Measurements from ENCODE around the gene BICC1. TPM values are rescaled to one million over a fixed set of nuclear protein-coding genes. Genes with fewer than 3 reads are reported as not detected.

The BICC1 gene
- total and polyA plus RNA-seq, 2 donors (not counting 1 experiment from before 2014, with no cell fraction given) = not detected

- no peak overlapping the region for H3K27ac Mint-ChIP-seq
- no peak overlapping the region for H3K4me2 ChIP-seq (replicated peaks; ENCODE audit: low read depth, low read length, poor library complexity, severe bottlenecking)
- H3K4me1 Mint-ChIP-seq = no peaks in the 10 kb centered on the region
- H3K79me2 ChIP-seq (ENCODE audit: control insufficient read depth, insufficient read depth, low read length) = no peaks in the 10 kb centered on the region
- POLR2A ChIA-PET = no interaction called here
- DNase-seq = no peak
- H3K4me3 Mint-ChIP-seq = no peak overlapping the region
- H2AFZ ChIP-seq (ENCODE audit: insufficient read depth, low read depth, low read length, poor library complexity, severe bottlenecking) = no peak overlapping the region
- no peak overlapping the region for H3K4me3 ChIP-seq (ENCODE audit: control extremely low read depth in 1 of 5, extremely low read depth in 1 of 5, insufficient read depth in 1 of 5, low read depth in 2 of 5, low read length in 4 of 5)
- H3K4me1 ChIP-seq (ENCODE audit: control insufficient read depth in 2 of 2, insufficient read depth in 2 of 2, low read length in 2 of 2) = no peaks in the 10 kb centered on the region
- no peak overlapping the region for H3K9ac ChIP-seq (ENCODE audit: low read length)
- no peaks in the 10 kb centered on the region for H4K20me1 ChIP-seq (ENCODE audit: control insufficient read depth, insufficient read depth, low read length, poor library complexity, severe bottlenecking)
- no peak overlapping the region for H3K27ac ChIP-seq (ENCODE audit: low read length in 2 of 2)
- ATAC-seq (ENCODE audit: low read depth) = no peak
- TF ChIP-seq EZH2 (IDR thresholded peaks at IDR 0.05; ENCODE audit: borderline replicate concordance, insufficient read depth, low read depth, low read length, poor library complexity, severe bottlenecking) (no peak), CTCF (IDR thresholded peaks at IDR 0.05) (no peak)
- H3K36me3 ChIP-seq (replicated peaks in 1 of 2; ENCODE audit: control extremely low read depth in 1 of 2, control insufficient read depth in 1 of 2, extremely low read depth in 1 of 2, insufficient read depth in 2 of 2, low read length in 1 of 2) = no peaks in the 10 kb centered on the region
- intact Hi-C loops (cut with micrococcal nuclease) = no loop called here
- 90% methylated on average over 2 of the region's 8 CpGs for WGBS (ENCODE audit: insufficient coverage)
- no peaks in the 10 kb centered on the region for H3K27me3 ChIP-seq (replicated peaks in 1 of 4; ENCODE audit: control extremely low read depth in 1 of 4, control insufficient read depth in 3 of 4, insufficient read depth in 4 of 4, low read length in 3 of 4)
- CTCF ChIA-PET = no interaction called here
- no peaks in the 10 kb centered on the region for H3K27me3 Mint-ChIP-seq
- no peaks in the 10 kb centered on the region for H3K9me3 ChIP-seq (ENCODE audit: control extremely low read depth in 1 of 3, control insufficient read depth in 2 of 3, insufficient read depth in 1 of 3, low read length in 2 of 3)
- no peaks in the 10 kb centered on the region for H3K9me3 Mint-ChIP-seq (ENCODE audit: insufficient read depth)
Measured at GRCh38 chr10:58868736-58869435, 356.2 kb downstream of the BICC1 start.

- no peak for DNase-seq
- no peak overlapping the region for H3K4me3 ChIP-seq (ENCODE audit: control extremely low read depth in 1 of 5, extremely low read depth in 1 of 5, insufficient read depth in 1 of 5, low read depth in 2 of 5, low read length in 4 of 5)
- H3K9ac ChIP-seq (ENCODE audit: low read length) = no peak overlapping the region
- intact Hi-C loops (cut with micrococcal nuclease) = no loop called here
- no peak for TF ChIP-seq EZH2 (IDR thresholded peaks at IDR 0.05; ENCODE audit: borderline replicate concordance, insufficient read depth, low read depth, low read length, poor library complexity, severe bottlenecking)
- TF ChIP-seq CTCF (IDR thresholded peaks at IDR 0.05) = no peak
- CTCF ChIA-PET = no interaction called here
- POLR2A ChIA-PET = no interaction called here
- no peaks in the 10 kb centered on the region for H3K79me2 ChIP-seq (ENCODE audit: control insufficient read depth, insufficient read depth, low read length)
- Mint-ChIP-seq H3K27ac (no peak overlapping the region), H3K9me3 (ENCODE audit: insufficient read depth) (no peaks in the 10 kb centered on the region), H3K4me3 (no peak overlapping the region), H3K4me1 (no peaks in the 10 kb centered on the region), H3K27me3 (no peaks in the 10 kb centered on the region)
- H3K27me3 ChIP-seq (replicated peaks in 1 of 4; ENCODE audit: control extremely low read depth in 1 of 4, control insufficient read depth in 3 of 4, insufficient read depth in 4 of 4, low read length in 3 of 4) = no peaks in the 10 kb centered on the region
- no peaks in the 10 kb centered on the region for H4K20me1 ChIP-seq (ENCODE audit: control insufficient read depth, insufficient read depth, low read length, poor library complexity, severe bottlenecking)
- H3K27ac ChIP-seq (ENCODE audit: low read length in 2 of 2) = no peak overlapping the region
- 100% methylated on average over 2 of the region's 4 CpGs for WGBS (ENCODE audit: insufficient coverage)
- H3K9me3 ChIP-seq (ENCODE audit: control extremely low read depth in 1 of 3, control insufficient read depth in 2 of 3, insufficient read depth in 1 of 3, low read length in 2 of 3) = no peaks in the 10 kb centered on the region
- H3K4me2 ChIP-seq (replicated peaks; ENCODE audit: low read depth, low read length, poor library complexity, severe bottlenecking) = no peak overlapping the region
- H2AFZ ChIP-seq (ENCODE audit: insufficient read depth, low read depth, low read length, poor library complexity, severe bottlenecking) = no peak overlapping the region
- H3K36me3 ChIP-seq (replicated peaks in 1 of 2; ENCODE audit: control extremely low read depth in 1 of 2, control insufficient read depth in 1 of 2, extremely low read depth in 1 of 2, insufficient read depth in 2 of 2, low read length in 1 of 2) = no peaks in the 10 kb centered on the region
- ATAC-seq (ENCODE audit: low read depth) = no peak
- no peaks in the 10 kb centered on the region for H3K4me1 ChIP-seq (ENCODE audit: control insufficient read depth in 2 of 2, insufficient read depth in 2 of 2, low read length in 2 of 2)
Measured at GRCh38 chr10:58870070-58870469, 357.4 kb downstream of the BICC1 start.

Data from B cell (primary cell).